ENCODE results near the gene BRD7.

The BRD7 gene

DNA sequence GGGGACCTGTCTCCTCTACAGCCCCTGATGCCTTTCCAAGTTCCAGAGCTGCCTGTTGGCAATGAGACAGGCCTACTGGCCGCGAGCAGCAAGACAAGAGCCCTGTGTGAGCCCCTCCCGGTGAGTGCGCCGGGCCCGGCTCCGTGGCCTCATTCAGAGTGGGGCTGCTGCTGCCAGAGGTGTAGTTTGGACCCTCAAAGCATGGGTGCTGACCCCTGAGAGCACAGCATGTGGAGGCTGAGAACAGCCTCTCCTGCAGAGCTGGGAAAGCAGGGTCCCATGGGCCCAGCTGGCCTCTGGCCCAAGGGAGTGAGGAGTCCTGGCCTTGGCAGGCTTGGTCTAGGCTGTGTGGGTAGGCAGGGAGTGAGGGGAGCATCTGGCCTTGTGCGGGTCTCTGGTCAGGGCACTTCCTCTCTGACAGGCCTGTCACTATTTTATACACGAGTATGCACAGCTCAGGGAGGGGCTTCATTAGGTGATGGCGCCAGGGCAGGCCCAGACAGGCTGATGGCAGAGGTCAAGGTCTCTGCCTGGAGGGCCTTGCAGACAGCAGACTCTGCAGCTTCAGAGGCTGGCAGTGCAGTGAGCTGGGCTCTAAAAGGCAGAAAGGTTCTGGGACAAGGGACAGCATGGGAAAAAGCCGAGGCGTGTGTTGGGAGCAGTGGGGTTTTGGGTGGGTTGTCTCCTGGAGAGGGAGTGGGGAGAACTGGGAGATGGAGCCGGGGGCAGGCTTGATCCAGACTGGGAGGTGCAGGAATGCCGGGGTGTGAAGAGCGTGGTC lies 59.1 kb downstream of the BRD7 start:
- no peaks in the 10 kb centered on the region for H3K9me3 ChIP-seq (ENCODE audit: control insufficient read depth, low read length)
- peaks cover 26% of the 10 kb centered on the region for H3K36me3 ChIP-seq (ENCODE audit: control insufficient read depth, insufficient read depth, low read length)
- WGBS, 2 experiments (ENCODE audit: insufficient coverage in 2 of 2): 88 to 94% methylated on average over 13 to 14 of the region's 15 CpGs
- H3K4me3 ChIP-seq (ENCODE audit: extremely low read depth, insufficient read depth, low read length, poor library complexity, severe bottlenecking): no peak overlapping the region
- H3K27ac ChIP-seq (ENCODE audit: low read depth, low read length, severe bottlenecking): peak overlapping the region; percentile 16
- H3K4me1 ChIP-seq (ENCODE audit: control insufficient read depth, insufficient read depth, low read length, poor library complexity, severe bottlenecking): peaks cover 17% of the 10 kb centered on the region

DNA sequence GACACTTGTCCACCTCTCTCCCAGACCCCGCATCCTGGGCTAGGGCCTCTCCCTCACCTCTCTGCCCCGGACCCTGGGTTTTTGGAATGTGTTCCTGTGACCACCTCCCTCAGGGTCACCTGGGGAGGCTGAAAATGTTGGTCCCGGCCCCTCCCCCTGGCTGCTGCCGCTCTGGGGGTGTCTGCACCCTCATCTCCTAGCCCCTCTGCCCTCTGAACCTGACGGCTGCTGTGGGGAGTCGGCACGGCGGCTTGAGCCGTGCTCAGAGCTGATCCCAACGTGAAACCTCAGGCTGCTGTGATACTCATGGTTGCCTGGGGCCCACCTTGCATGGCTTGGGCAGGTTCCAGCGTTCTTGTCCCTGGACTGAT lies 59.6 kb downstream of the BRD7 start:
- no peak overlapping the region for H3K27ac ChIP-seq (ENCODE audit: low read depth, low read length, severe bottlenecking)
- no peaks in the 10 kb centered on the region for H3K9me3 ChIP-seq (ENCODE audit: control insufficient read depth, low read length)
- WGBS, 2 experiments (ENCODE audit: insufficient coverage in 2 of 2): 89 to 92% methylated on average over 11 of the region's 11 CpGs
- peaks cover 20% of the 10 kb centered on the region for H3K36me3 ChIP-seq (ENCODE audit: control insufficient read depth, insufficient read depth, low read length)
- H3K4me3 ChIP-seq (ENCODE audit: extremely low read depth, insufficient read depth, low read length, poor library complexity, severe bottlenecking): no peak overlapping the region
- H3K4me1 ChIP-seq (ENCODE audit: control insufficient read depth, insufficient read depth, low read length, poor library complexity, severe bottlenecking): peaks cover 11% of the 10 kb centered on the region

DNA sequence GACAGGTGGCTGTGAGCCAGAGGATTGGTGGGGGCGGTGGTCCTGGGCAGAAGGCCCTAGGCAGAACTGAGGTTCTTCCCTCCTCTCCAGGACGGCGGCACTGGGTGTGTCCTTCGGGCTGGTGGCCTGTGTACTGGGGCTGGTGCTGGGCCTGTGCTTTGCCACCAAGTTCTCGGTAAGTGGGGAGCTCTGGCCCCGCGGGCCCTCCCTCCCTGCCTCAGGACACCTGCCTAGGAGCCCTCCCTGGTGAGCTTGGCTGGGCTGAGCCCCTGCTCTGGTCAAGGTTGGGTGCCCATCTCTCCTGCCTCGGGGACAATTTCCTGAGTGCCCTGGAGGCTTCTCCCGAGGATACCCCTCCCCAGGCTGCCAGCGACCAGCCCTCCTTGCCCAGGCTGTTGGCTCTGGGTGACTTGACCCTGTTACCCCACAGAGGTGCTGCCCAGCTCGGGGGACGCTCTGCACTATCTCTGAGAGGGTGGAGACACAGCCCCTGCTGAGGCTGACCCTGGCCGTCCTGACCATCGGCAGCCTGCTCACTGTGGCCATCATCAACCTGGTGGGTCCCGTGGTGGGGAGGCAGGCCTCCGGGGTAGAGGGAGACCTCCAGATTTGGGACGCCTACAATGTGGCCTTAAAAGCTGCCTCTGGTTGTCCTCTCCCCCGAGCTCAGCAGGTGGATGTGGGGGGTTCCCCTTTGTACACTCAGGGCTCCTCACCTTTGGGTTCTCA lies 60.4 kb downstream of the BRD7 start:
- peaks cover 15% of the 10 kb centered on the region for H3K36me3 ChIP-seq (ENCODE audit: control insufficient read depth, insufficient read depth, low read length)
- peaks cover 3% of the 10 kb centered on the region for H3K4me1 ChIP-seq (ENCODE audit: control insufficient read depth, insufficient read depth, low read length, poor library complexity, severe bottlenecking)
- 96 to 98% methylated on average over 16 of the region's 18 CpGs for WGBS, 2 experiments (ENCODE audit: insufficient coverage in 2 of 2)
- H3K9me3 ChIP-seq (ENCODE audit: control insufficient read depth, low read length): no peaks in the 10 kb centered on the region
- no peak overlapping the region for H3K27ac ChIP-seq (ENCODE audit: low read depth, low read length, severe bottlenecking)
- H3K4me3 ChIP-seq (ENCODE audit: extremely low read depth, insufficient read depth, low read length, poor library complexity, severe bottlenecking): no peak overlapping the region

- H3K9me3 ChIP-seq (ENCODE audit: control insufficient read depth, low read length): no peaks in the 10 kb centered on the region
- peaks cover 9% of the 10 kb centered on the region for H3K4me1 ChIP-seq (ENCODE audit: control insufficient read depth, insufficient read depth, low read length, poor library complexity, severe bottlenecking)
- peaks cover 7% of the 10 kb centered on the region for H3K36me3 ChIP-seq (ENCODE audit: control insufficient read depth, insufficient read depth, low read length)
- 89 to 97% methylated on average over 5 to 8 of the region's 9 CpGs for WGBS, 2 experiments (ENCODE audit: insufficient coverage in 2 of 2)
- H3K4me3 ChIP-seq (ENCODE audit: extremely low read depth, insufficient read depth, low read length, poor library complexity, severe bottlenecking): no peak overlapping the region
- no peak overlapping the region for H3K27ac ChIP-seq (ENCODE audit: low read depth, low read length, severe bottlenecking)
Observed at GRCh38 chr16:50306287-50306686, 62.5 kb downstream of the BRD7 start.

DNA sequence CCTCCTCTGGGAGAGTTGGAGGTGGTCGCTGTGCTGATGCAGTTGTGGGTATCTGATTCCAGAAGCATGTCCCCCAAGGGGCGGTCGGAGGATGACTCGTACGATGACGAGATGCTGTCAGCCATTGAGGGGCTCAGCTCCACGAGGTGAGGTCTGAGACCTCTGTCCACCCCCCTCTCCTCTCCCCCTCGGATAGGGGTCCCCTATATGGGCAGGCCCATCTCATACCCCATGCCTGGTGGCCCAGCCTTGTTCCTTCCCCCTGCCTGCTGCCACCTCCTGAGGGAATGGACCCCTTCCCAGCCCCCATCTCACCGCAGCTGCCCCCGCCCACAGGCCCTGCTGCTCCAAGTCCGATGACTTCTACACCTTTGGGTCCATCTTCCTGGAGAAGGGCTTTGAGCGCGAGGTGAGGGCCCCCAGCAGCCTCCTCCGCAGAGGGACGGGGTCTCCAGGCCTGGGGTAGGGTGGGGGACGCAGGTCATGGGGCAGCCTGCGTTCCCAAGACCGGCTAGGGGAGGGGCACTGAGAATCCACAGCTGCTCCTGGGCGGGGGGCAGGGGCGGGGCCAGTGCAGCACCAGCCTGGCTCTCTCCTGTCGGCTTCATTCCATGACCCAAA lies 63.2 kb downstream of the BRD7 start:
- H3K36me3 ChIP-seq (ENCODE audit: control insufficient read depth, insufficient read depth, low read length): peaks cover 10% of the 10 kb centered on the region
- WGBS, 2 experiments (ENCODE audit: insufficient coverage in 2 of 2): 90 to 91% methylated on average over 15 to 18 of the region's 21 CpGs
- peaks cover 11% of the 10 kb centered on the region for H3K4me1 ChIP-seq (ENCODE audit: control insufficient read depth, insufficient read depth, low read length, poor library complexity, severe bottlenecking)
- H3K27ac ChIP-seq (ENCODE audit: low read depth, low read length, severe bottlenecking): no peak overlapping the region
- H3K9me3 ChIP-seq (ENCODE audit: control insufficient read depth, low read length): no peaks in the 10 kb centered on the region
- no peak overlapping the region for H3K4me3 ChIP-seq (ENCODE audit: extremely low read depth, insufficient read depth, low read length, poor library complexity, severe bottlenecking)

GRCh38 chr16:50304467-50305440 lies 64.0 kb downstream of the BRD7 start:
- H3K4me1 ChIP-seq (ENCODE audit: control insufficient read depth, insufficient read depth, low read length, poor library complexity, severe bottlenecking): peaks cover 11% of the 10 kb centered on the region
- H3K36me3 ChIP-seq (ENCODE audit: control insufficient read depth, insufficient read depth, low read length): peaks cover 12% of the 10 kb centered on the region
- no peak overlapping the region for H3K4me3 ChIP-seq (ENCODE audit: extremely low read depth, insufficient read depth, low read length, poor library complexity, severe bottlenecking)
- WGBS, 2 experiments (ENCODE audit: insufficient coverage in 2 of 2): 91% methylated on average over 19 to 24 of the region's 25 CpGs
- H3K9me3 ChIP-seq (ENCODE audit: control insufficient read depth, low read length): no peaks in the 10 kb centered on the region
- H3K27ac ChIP-seq (ENCODE audit: low read depth, low read length, severe bottlenecking): no peak overlapping the region

DNA sequence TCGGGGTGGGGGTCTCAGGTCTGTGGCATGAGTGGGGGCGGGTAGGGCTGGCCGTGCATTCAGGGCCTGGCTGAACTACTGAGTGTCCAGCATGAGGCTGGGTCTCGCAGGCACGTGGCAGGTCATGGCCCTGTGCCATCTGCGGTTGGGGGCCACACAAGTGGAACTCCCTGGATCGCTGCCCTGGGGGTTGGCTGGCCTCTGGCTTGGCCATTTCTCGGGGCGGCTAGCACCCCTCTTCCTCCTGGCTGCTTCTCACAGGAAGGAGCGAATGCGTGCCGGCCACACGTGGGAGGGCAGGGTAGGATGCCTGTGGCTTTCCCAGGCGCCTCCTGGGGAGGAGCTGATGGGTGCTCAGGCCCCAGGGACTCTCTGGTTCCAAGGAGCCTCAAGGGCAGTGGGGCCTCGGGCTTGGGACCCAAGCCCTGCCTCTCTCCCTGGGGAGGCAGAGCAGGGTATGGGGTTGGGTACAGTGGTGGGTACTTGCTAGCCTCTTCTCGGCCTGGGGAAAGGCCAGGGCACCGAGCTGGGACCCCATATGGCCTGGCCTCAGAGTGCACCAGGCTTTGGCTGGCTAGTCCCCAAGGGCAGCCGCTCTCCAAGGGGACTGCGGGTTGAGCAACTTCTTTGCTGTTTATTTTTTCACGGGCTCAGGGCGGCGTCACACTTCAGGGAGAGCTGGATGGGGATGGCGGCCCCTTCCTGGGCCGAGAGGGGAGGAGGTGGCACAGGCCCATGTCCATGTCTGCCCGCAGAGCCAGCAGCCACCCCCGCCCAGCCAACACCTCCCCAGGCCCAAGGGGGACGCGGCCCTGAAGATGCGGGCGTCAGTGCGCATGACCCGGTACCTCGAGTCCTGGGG lies 65.0 kb downstream of the BRD7 start:
- H3K36me3 ChIP-seq (ENCODE audit: control insufficient read depth, insufficient read depth, low read length): peaks cover 7% of the 10 kb centered on the region
- H3K27ac ChIP-seq (ENCODE audit: low read depth, low read length, severe bottlenecking): no peak overlapping the region
- H3K4me3 ChIP-seq (ENCODE audit: extremely low read depth, insufficient read depth, low read length, poor library complexity, severe bottlenecking): no peak overlapping the region
- WGBS, 2 experiments (ENCODE audit: insufficient coverage in 2 of 2): 94 to 96% methylated on average over 26 to 29 of the region's 33 CpGs
- H3K9me3 ChIP-seq (ENCODE audit: control insufficient read depth, low read length): no peaks in the 10 kb centered on the region
- peaks cover 11% of the 10 kb centered on the region for H3K4me1 ChIP-seq (ENCODE audit: control insufficient read depth, insufficient read depth, low read length, poor library complexity, severe bottlenecking)

GRCh38 chr16:50303041-50303604 lies 65.7 kb downstream of the BRD7 start:
- WGBS, 2 experiments (ENCODE audit: insufficient coverage in 2 of 2): 97 to 98% methylated on average over 6 to 10 of the region's 11 CpGs
- Histone ChIP-seq H3K4me1 (ENCODE audit: control insufficient read depth, insufficient read depth, low read length, poor library complexity, severe bottlenecking) (peaks cover 11% of the 10 kb centered on the region), H3K4me3 (ENCODE audit: extremely low read depth, insufficient read depth, low read length, poor library complexity, severe bottlenecking) (no peak overlapping the region), H3K27ac (ENCODE audit: low read depth, low read length, severe bottlenecking) (no peak overlapping the region), H3K9me3 (ENCODE audit: control insufficient read depth, low read length) (no peaks in the 10 kb centered on the region), H3K36me3 (ENCODE audit: control insufficient read depth, insufficient read depth, low read length) (peaks cover 7% of the 10 kb centered on the region)

DNA sequence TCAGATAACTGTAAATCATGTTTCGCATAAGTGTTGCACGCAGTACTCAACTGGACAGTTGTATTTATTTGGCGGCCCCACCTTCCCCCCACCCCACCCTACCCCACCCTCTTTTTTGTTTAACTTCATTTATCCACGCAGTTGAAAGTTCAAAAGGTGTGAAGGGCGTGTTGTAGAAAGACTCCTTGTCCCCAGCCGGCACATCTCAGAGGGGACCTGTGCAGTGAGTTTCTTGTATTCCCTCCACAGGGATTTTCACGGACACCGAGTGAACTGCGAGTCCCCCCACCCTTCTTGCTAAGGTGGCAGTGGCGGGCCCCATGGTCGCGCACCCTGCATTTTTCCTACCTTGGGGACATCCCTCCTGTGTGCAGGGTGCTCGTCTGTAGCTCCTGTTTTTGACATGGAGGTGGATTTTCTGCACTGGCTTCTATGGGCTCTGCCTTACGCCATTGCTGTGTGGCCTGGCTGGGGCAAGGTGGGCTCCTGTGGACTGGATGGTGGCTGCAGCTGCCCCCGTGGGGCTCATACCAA lies 66.2 kb downstream of the BRD7 start:
- Histone ChIP-seq H3K9me3 (ENCODE audit: control insufficient read depth, low read length) (no peaks in the 10 kb centered on the region), H3K4me1 (ENCODE audit: control insufficient read depth, insufficient read depth, low read length, poor library complexity, severe bottlenecking) (peaks cover 11% of the 10 kb centered on the region), H3K4me3 (ENCODE audit: extremely low read depth, insufficient read depth, low read length, poor library complexity, severe bottlenecking) (no peak overlapping the region), H3K27ac (ENCODE audit: low read depth, low read length, severe bottlenecking) (no peak overlapping the region), H3K36me3 (ENCODE audit: control insufficient read depth, insufficient read depth, low read length) (peaks cover 7% of the 10 kb centered on the region)
- 85 to 98% methylated on average over 8 to 12 of the region's 15 CpGs for WGBS, 2 experiments (ENCODE audit: insufficient coverage in 2 of 2)

Data from mesodermal cell (in vitro differentiated cells).